HG02870 (cell line): Measurements from ENCODE around the gene EVA1C.
"Not testable (repeated sequence)": the region's sequence is repeated elsewhere in the genome, so short reads cannot be mapped to it uniquely, and the experiment has no call there.

Experiments used
- ATAC-seq: cut with Tn5 transposase; IDR thresholded peaks from one replicate; pipeline ENCODE4 v1.9.1; 2021; ENCODE audit warnings: mild to moderate bottlenecking, moderate library complexity; ENCODE audit not compliant: unreplicated experiment

Gene EVA1C

GRCh38 chr21:32457360-32457840 is 44.9 kb downstream of the EVA1C start:
- no peak for ATAC-seq

- no peak for ATAC-seq
These were observed 45.5 kb downstream of the EVA1C start for GRCh38 chr21:32457962-32458361.

- ATAC-seq, result no peak
These were observed 47.5 kb downstream of the EVA1C start for GRCh38 chr21:32459972-32460371.

- no peak for ATAC-seq
These were observed 49.0 kb downstream of the EVA1C start for GRCh38 chr21:32461503-32461902.

- not testable (repeated sequence) for ATAC-seq
These were observed 50.1 kb downstream of the EVA1C start for GRCh38 chr21:32462564-32462963.

GRCh38 chr21:32463367-32463766 is 50.9 kb downstream of the EVA1C start:
- ATAC-seq, result no peak

GRCh38 chr21:32463889-32464300 is 51.4 kb downstream of the EVA1C start:
- ATAC-seq, result no peak

GRCh38 chr21:32467291-32467690 is 54.8 kb downstream of the EVA1C start:
- no peak for ATAC-seq

GRCh38 chr21:32468681-32469111 is 56.2 kb downstream of the EVA1C start:
- ATAC-seq, result no peak

GRCh38 chr21:32469628-32470027 is 57.1 kb downstream of the EVA1C start:
- no peak for ATAC-seq

- no peak for ATAC-seq
These were observed 57.7 kb downstream of the EVA1C start for GRCh38 chr21:32470206-32470605.

GRCh38 chr21:32472890-32473765 is 60.6 kb downstream of the EVA1C start:
- no peak for ATAC-seq

GRCh38 chr21:32474179-32475059 is 61.9 kb downstream of the EVA1C start:
- no peak for ATAC-seq

GRCh38 chr21:32475162-32475812 is 62.8 kb downstream of the EVA1C start:
- ATAC-seq, result no peak

- no peak for ATAC-seq
These were observed 64.3 kb downstream of the EVA1C start for GRCh38 chr21:32476661-32477423.

GRCh38 chr21:32477424-32477745 is 64.9 kb downstream of the EVA1C start:
- ATAC-seq, result no peak

GRCh38 chr21:32481875-32482408 is 69.4 kb downstream of the EVA1C start:
- no peak for ATAC-seq

- no peak for ATAC-seq
These were observed 70.2 kb downstream of the EVA1C start for GRCh38 chr21:32482565-32483292.

GRCh38 chr21:32483293-32483595 is 70.7 kb downstream of the EVA1C start:
- no peak for ATAC-seq
